HepG2 (cell line): Measurements from ENCODE around the gene TMEM143. TPM values are rescaled to one million over a fixed set of nuclear protein-coding genes. Genes with fewer than 3 reads are reported as not detected.

Experiments
- ARHGAP35 ChIP-seq: sonication (generic); formaldehyde crosslinking; IDR thresholded peaks from 2 replicates; pipeline ENCODE4 v1.9.0; 2022; ENCODE audit warnings: mild to moderate bottlenecking, inconsistent platforms, moderate library complexity, missing genetic modification reagents, borderline replicate concordance
- ARID4A ChIP-seq: sonication (generic); formaldehyde crosslinking; IDR thresholded peaks from 2 replicates; pipeline ENCODE4 v1.5.0; 2020; ENCODE audit warnings: mild to moderate bottlenecking, missing genetic modification reagents, borderline replicate concordance
- ATF7 ChIP-seq, 2 experiments: fragments of 450-650 bp in 1 of 2; sonication (generic) in 1 of 2; formaldehyde crosslinking in 1 of 2; IDR thresholded peaks; 2 replicates each; pipeline versions ENCODE4 v1.4.0 to v1.6.1; 2016 to 2020; ENCODE audit warnings: antibody characterized with exemption in 1 of 2, mild to moderate bottlenecking in 1 of 2, missing genetic modification reagents in 1 of 2
- CBFB ChIP-seq: sonication (generic); formaldehyde crosslinking; IDR thresholded peaks from 2 replicates; pipeline ENCODE4 v1.4.0; 2020; ENCODE audit warnings: missing genetic modification reagents
- DR1 ChIP-seq: sonication (generic); formaldehyde crosslinking; IDR thresholded peaks from 2 replicates; pipeline ENCODE4 v1.8.0; 2021; ENCODE audit warnings: mild to moderate bottlenecking, missing genetic modification reagents, inconsistent platforms
- HNF1B ChIP-seq: sonication (generic); formaldehyde crosslinking; IDR thresholded peaks from 2 replicates; pipeline ENCODE4 v1.5.1; 2020; ENCODE audit warnings: mild to moderate bottlenecking, moderate library complexity, missing genetic modification reagents
- HNRNPLL ChIP-seq: fragments of 200-400 bp; formaldehyde crosslinking; IDR thresholded peaks from 2 replicates; pipeline ENCODE4 v1.6.1; 2017; ENCODE audit warnings: mild to moderate bottlenecking, low read depth, low read length; ENCODE audit not compliant: poor library complexity, severe bottlenecking
- KDM2A ChIP-seq: sonication (generic); formaldehyde crosslinking; IDR thresholded peaks from 2 replicates; pipeline ENCODE4 v1.4.0; 2020; ENCODE audit warnings: low read depth, missing genetic modification reagents, borderline replicate concordance
- SIX1 ChIP-seq: sonication (generic); formaldehyde crosslinking; IDR thresholded peaks from 2 replicates; pipeline ENCODE4 v1.4.0; 2020; ENCODE audit warnings: missing genetic modification reagents, borderline replicate concordance
- SMC3 ChIP-seq: IDR thresholded peaks from 2 replicates; pipeline ENCODE4 v1.6.1; 2011; ENCODE audit warnings: low read length, improper control_type of control experiment
- TFDP1 ChIP-seq: IDR thresholded peaks from 2 replicates; pipeline ENCODE4 v1.6.1; 2016; ENCODE audit warnings: missing compliant biosample characterization, missing genetic modification reagents, borderline replicate concordance
- ZHX2 ChIP-seq, 2 experiments: sonication (generic) in 1 of 2; formaldehyde crosslinking in 1 of 2; IDR thresholded peaks; 2 replicates each; pipeline versions ENCODE4 v1.6.1 to v1.9.0; 2014 to 2022; ENCODE audit warnings: antibody characterized with exemption in 1 of 2, borderline replicate concordance in 1 of 2, inconsistent platforms in 1 of 2, low read depth in 1 of 2, missing genetic modification reagents in 1 of 2
- ZNF264 ChIP-seq: sonication (generic); formaldehyde crosslinking; IDR thresholded peaks from 2 replicates; pipeline ENCODE4 v1.4.0; 2020; ENCODE audit warnings: missing genetic modification reagents
- ZNF563 ChIP-seq: sonication (generic); formaldehyde crosslinking; IDR thresholded peaks from 2 replicates; pipeline ENCODE4 v1.8.0; 2022; ENCODE audit warnings: mild to moderate bottlenecking, moderate library complexity, missing genetic modification reagents
- polyA plus RNA-seq, 8 experiments: library from polyadenylated mRNA; depleted of rRNA in 3 of 8; stranded (reverse) in 7 of 8; unstranded in 1 of 8; fragments of >200 nt; fragmentation: Illumina TruSeq in 4 of 8; extraction: Trizol in 4 of 8; gene quantifications; 2 replicates each; pipeline versions ENCODE4 v1.2.1 to v1.2.3, GENCODE V29; 2011 to 2016; ENCODE audit warnings: low read depth in 4 of 8, missing spikeins in 1 of 8, mixed read lengths in 1 of 8; ENCODE audit not compliant: insufficient read depth in 1 of 8
- total RNA-seq, 5 experiments: library from RNA; depleted of rRNA; stranded (reverse); fragments of >200 nt; fragmentation: Illumina TruSeq; extraction: Trizol; gene quantifications; 2 replicates each; pipeline ENCODE4 v1.2.3, GENCODE V29; 2016; ENCODE audit warnings: low read depth in 1 of 5

The TMEM143 gene
- total and polyA plus RNA-seq, 2 of the 13 experiments (the other 11 are each of a cell fraction or from before 2014, with no cell fraction given), result 7.7 to 11.3 TPM

DNA sequence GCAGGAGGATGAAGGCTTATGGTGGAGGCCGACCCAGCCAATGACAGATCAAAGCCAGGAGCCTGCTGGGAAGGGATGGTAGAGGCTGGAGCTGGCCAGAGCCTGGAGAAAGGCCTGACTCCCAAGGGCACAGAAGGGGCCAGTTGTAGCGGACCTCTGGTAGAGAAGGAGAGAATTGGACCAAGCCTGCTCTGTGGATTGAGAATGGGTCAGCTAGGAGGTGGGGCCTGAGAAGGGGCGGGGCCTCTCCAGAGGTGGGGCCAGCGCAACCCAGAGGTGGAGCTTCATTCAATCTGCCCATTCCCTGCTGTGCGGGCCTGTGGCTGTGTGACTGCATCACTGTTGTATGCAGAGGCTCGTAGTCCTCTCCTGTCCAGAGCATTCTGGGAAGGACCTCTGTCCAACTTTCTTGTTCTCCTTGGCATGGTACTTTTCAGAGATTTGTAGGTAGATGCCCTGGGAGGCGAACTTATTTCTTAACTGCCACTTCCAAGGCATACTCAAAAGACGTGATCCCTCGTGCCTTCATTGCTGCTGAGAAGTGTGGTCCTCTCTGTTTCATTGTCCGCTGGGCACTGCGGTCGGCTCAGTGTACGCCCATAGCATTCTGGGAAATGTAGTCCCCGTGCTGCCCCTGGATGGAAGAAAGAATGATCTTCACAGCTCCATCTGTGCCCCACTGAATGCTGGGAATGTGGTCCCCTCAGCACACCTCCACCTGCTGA is 36.4 kb upstream of the TMEM143 start (continued):
- TF ChIP-seq SMC3 (no peak), ZHX2 (IDR thresholded peaks at IDR 0.05; ENCODE audit: low read depth) (no peak), ZHX2 (CRISPR knock-in tag; IDR thresholded peaks at IDR 0.05; ENCODE audit: borderline replicate concordance) (no peak), ZNF563 (CRISPR knock-in tag) (no peak), DR1 (CRISPR knock-in tag) (no peak), ARID4A (CRISPR knock-in tag) (peak; percentile 53; the same call in 1 of the 2 replicates), CBFB (CRISPR knock-in tag) (0 out of 2 replicates have a peak, but pooled peaks have one; percentile 17), SIX1 (CRISPR knock-in tag) (no peak), TFDP1 (peak; percentile 20; the same call in 1 of the 2 replicates), ATF7 (IDR thresholded peaks at IDR 0.05) (no peak), ATF7 (CRISPR knock-in tag; IDR thresholded peaks at IDR 0.05) (no peak), HNF1B (CRISPR knock-in tag) (peak; percentile 33; the same call in 1 of the 2 replicates), KDM2A (CRISPR knock-in tag) (0 out of 2 replicates have a peak, but pooled peaks have one; percentile 24), ZNF264 (no peak), ARHGAP35 (CRISPR knock-in tag) (no peak), HNRNPLL (no peak)
